GM20000 (cell line): ENCODE data around the gene ITGA5.
A peak's percentile ranks its signal among the peaks of the same experiment; 100 is the strongest.

Source experiments
- DNase-seq: peaks from one replicate; pipeline ENCODE4 v3.0.0; 2012; ENCODE audit warnings: low spot score
- CTCF ChIP-seq: IDR thresholded peaks from 2 replicates; pipeline ENCODE4 v1.5.1; 2012; ENCODE audit warnings: mild to moderate bottlenecking, control low read depth; ENCODE audit errors: extremely low read depth, missing control alignments

Gene ITGA5

GRCh38 chr12:54411391-54412241 lies 7.5 kb downstream of the ITGA5 start:
- DNase-seq = no peak
- TF ChIP-seq CTCF = no peak

GRCh38 chr12:54409267-54409666 lies 9.8 kb downstream of the ITGA5 start:
- no peak for TF ChIP-seq CTCF
- no peak for DNase-seq

- no peak for TF ChIP-seq CTCF
- DNase-seq = no peak
These were observed 11.7 kb downstream of the ITGA5 start for GRCh38 chr12:54407183-54407905.

- TF ChIP-seq CTCF = no peak
- DNase-seq = no peak
These were observed 13.5 kb downstream of the ITGA5 start for GRCh38 chr12:54405573-54405972.

- DNase-seq = no peak
- no peak for TF ChIP-seq CTCF
These were observed 14.0 kb downstream of the ITGA5 start for GRCh38 chr12:54405106-54405505.

- TF ChIP-seq CTCF = peak; percentile 88
- DNase-seq = no peak
These were observed 14.7 kb downstream of the ITGA5 start for GRCh38 chr12:54404061-54405004.
